ENCODE measurements around the gene ZNF417. TPM values are rescaled to one million over a fixed set of nuclear protein-coding genes. Genes with fewer than 3 reads are reported as not detected.

Gene ZNF417
- total and polyA plus RNA-seq, 9 of the 15 experiments (the other 6 are each of a cell fraction or from before 2014, with no cell fraction given) = 0.35 to 7.2 (median 3.2) TPM

- TF ChIP-seq RBFOX2 (IDR thresholded peaks at IDR 0.05; ENCODE audit: low read depth, low read length) (peak; percentile 83), FOXJ2 (tag; IDR thresholded peaks at IDR 0.05) (0 out of 2 replicates have a peak, but pooled peaks have one; percentile 33), RB1 (IDR thresholded peaks at IDR 0.05; ENCODE audit: low read depth) (peak; percentile 95), ETS1 (conservative IDR thresholded peaks at IDR 0.05; ENCODE audit: control insufficient read depth, low read depth, low read length) (0 out of 2 replicates have a peak, but pooled peaks have one; percentile 45), SIX5 (IDR thresholded peaks at IDR 0.05; ENCODE audit: borderline replicate concordance in 1 of 2, insufficient read depth in 1 of 2, low read depth in 1 of 2, low read length in 2 of 2) (peak; percentile 70 to 73), SP1 (CRISPR knock-in tag; IDR thresholded peaks at IDR 0.05) (peak; percentile 44; the same call in 1 of the 2 replicates), KLF13 (tag; IDR thresholded peaks at IDR 0.05; ENCODE audit: borderline replicate concordance, low read depth) (peak; percentile 68; the same call in 1 of the 2 replicates), ELF4 (CRISPR knock-in tag; IDR thresholded peaks at IDR 0.05) (peak; percentile 68; the same call in 1 of the 2 replicates), HCFC1 (IDR thresholded peaks at IDR 0.05; ENCODE audit: low read depth, low read length) (peak; percentile 92), ELF1 (tag; IDR thresholded peaks at IDR 0.05) (peak; percentile 92), TAF1 (IDR thresholded peaks at IDR 0.05; ENCODE audit: control insufficient read depth, extremely low read depth, insufficient read depth, low read length, severe bottlenecking) (peak; percentile 48), MBD2 (IDR thresholded peaks at IDR 0.05; ENCODE audit: borderline replicate concordance, low read depth) (peak; percentile 95), L3MBTL2 (IDR thresholded peaks at IDR 0.05) (peak; percentile 94), POLR2G (IDR thresholded peaks at IDR 0.05; ENCODE audit: low read depth, low read length) (peak; percentile 79), CXXC5 (CRISPR knock-in tag; IDR thresholded peaks at IDR 0.05) (peak; percentile 90), ZNF318 (IDR thresholded peaks at IDR 0.05; ENCODE audit: borderline replicate concordance in 1 of 2, low read depth in 1 of 2) (peak in 1 of 2 experiments; percentile 49; a peak in 1 of 4 replicates), POLR2B (IDR thresholded peaks at IDR 0.05; ENCODE audit: low read depth, partially characterized antibody) (peak; percentile 54)
Observed at GRCh38 chr19:57916168-57916995, at the start of gene ZNF417 (continued).

Measured in K562 (cell line).